Endodermal cell (in vitro differentiated cells): ENCODE data around the gene ZCCHC4. TPM values are rescaled to one million over a fixed set of nuclear protein-coding genes. Genes with fewer than 3 reads are reported as not detected.

Experiments
- DNase-seq: peaks from one replicate; pipeline ENCODE4 v3.0.0-alpha.2; 2017
- H3K27ac ChIP-seq: 2 replicates; pipeline ENCODE4 v1.5.1; 2013; ENCODE audit warnings: mild to moderate bottlenecking, low read depth, low read length, moderate library complexity
- H3K27me3 ChIP-seq: 2 replicates; pipeline ENCODE4 v1.6.1; 2013; ENCODE audit warnings: mild to moderate bottlenecking, low read length, moderate library complexity; ENCODE audit not compliant: insufficient read depth, control insufficient read depth, poor library complexity, severe bottlenecking
- H3K36me3 ChIP-seq: 2 replicates; pipeline ENCODE4 v1.7.0; 2013; ENCODE audit warnings: mild to moderate bottlenecking, low read length, moderate library complexity; ENCODE audit not compliant: control insufficient read depth, insufficient read depth
- H3K4me1 ChIP-seq: one replicate; pipeline ENCODE4 v1.7.0; 2013; ENCODE audit warnings: low read length; ENCODE audit not compliant: control insufficient read depth, insufficient read depth
- H3K4me3 ChIP-seq: 2 replicates; pipeline ENCODE4 v1.5.1; 2013; ENCODE audit warnings: mild to moderate bottlenecking, low read length, moderate library complexity
- H3K9ac ChIP-seq: 2 replicates; pipeline ENCODE4 v1.6.1; 2013; ENCODE audit warnings: mild to moderate bottlenecking, low read length, moderate library complexity; ENCODE audit not compliant: poor library complexity, severe bottlenecking; ENCODE audit errors: extremely low read depth
- H3K9me3 ChIP-seq: 2 replicates; pipeline ENCODE4 v1.6.1; 2013; ENCODE audit warnings: mild to moderate bottlenecking, low read length, moderate library complexity; ENCODE audit not compliant: control insufficient read depth
- H3K27ac Mint-ChIP-seq: 2 replicates; pipeline ENCODE4 v1.8.0; 2020; ENCODE audit warnings: mixed read lengths
- H3K27me3 Mint-ChIP-seq: 2 replicates; pipeline ENCODE4 v1.8.0; 2021; ENCODE audit warnings: mild to moderate bottlenecking, mixed read lengths; ENCODE audit not compliant: insufficient read depth
- H3K36me3 Mint-ChIP-seq: 2 replicates; pipeline ENCODE4 v1.8.0; 2020; ENCODE audit warnings: low read depth, mixed read lengths
- H3K4me1 Mint-ChIP-seq: 2 replicates; pipeline ENCODE4 v1.8.0; 2020; ENCODE audit warnings: mixed read lengths
- H3K4me3 Mint-ChIP-seq: 2 replicates; pipeline ENCODE4 v1.8.0; 2020; ENCODE audit warnings: mild to moderate bottlenecking, moderate library complexity, mixed read lengths
- H3K9me3 Mint-ChIP-seq: 2 replicates; pipeline ENCODE4 v1.8.0; 2020; ENCODE audit warnings: mild to moderate bottlenecking, mixed read lengths
- WGBS, 2 experiments: methylation state at CpG; one replicate each; pipeline versions ENCODE4 v1.1.5 to v1.1.7; 2013; ENCODE audit warnings: missing lambda C conversion rate in 2 of 2, mixed read lengths in 1 of 2; ENCODE audit not compliant: insufficient coverage in 1 of 2, insufficient read length in 1 of 2; 5-methylcytosine and 5-hydroxymethylcytosine counted together
- total RNA-seq, 2 donors: library from RNA; stranded (reverse); fragmentation: NEBNext Ultra II Directional in 1 of 2; extraction: Animal tissue kit (Norgen Biotek cat#: 25700) in 1 of 2; gene quantifications; 2 replicates in 1 of 2; 3 replicates in 1 of 2; pipeline ENCODE4 v1.2.1, GENCODE V29; 2021
- TF ChIP-seq, protein P1 (sequence below): fragments of 200-600 bp; sonication (generic); conservative IDR thresholded peaks from 2 replicates; pipeline ENCODE4 v1.5.0; 2021; ENCODE audit warnings: antibody characterized with exemption, mild to moderate bottlenecking

ZCCHC4 gene
- total RNA-seq, 2 donors from 2014 or later: 11.1 to 19.7 TPM

DNA sequence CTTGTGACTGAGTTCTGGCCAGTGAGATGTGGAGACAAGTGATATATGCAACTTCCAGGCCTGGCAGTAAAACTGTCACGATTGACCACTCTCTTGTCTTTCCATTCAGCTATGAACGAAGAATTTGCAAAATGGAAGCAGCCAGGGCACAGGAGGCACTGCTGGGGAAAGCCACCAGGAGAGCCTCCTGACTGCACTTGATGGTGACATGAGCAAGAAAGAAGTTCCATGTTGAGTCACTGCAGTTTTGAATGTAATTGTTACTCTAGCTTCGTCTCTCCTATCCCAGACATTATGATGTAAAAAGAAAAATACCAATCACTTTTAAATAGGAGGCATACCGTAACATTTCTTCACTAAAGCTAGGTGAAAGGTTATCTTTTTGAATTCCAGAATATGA lies 32.4 kb upstream of the ZCCHC4 start:
- Histone ChIP-seq H3K36me3 (peaks cover 7% of the 10 kb centered on the region), H3K4me3 (no peak overlapping the region), H3K4me1 (no peaks in the 10 kb centered on the region), H3K27me3 (no peaks in the 10 kb centered on the region), H3K27ac (no peak overlapping the region), H3K9ac (no peak overlapping the region), H3K9me3 (no peaks in the 10 kb centered on the region)
- TF ChIP-seq, protein P1, sequence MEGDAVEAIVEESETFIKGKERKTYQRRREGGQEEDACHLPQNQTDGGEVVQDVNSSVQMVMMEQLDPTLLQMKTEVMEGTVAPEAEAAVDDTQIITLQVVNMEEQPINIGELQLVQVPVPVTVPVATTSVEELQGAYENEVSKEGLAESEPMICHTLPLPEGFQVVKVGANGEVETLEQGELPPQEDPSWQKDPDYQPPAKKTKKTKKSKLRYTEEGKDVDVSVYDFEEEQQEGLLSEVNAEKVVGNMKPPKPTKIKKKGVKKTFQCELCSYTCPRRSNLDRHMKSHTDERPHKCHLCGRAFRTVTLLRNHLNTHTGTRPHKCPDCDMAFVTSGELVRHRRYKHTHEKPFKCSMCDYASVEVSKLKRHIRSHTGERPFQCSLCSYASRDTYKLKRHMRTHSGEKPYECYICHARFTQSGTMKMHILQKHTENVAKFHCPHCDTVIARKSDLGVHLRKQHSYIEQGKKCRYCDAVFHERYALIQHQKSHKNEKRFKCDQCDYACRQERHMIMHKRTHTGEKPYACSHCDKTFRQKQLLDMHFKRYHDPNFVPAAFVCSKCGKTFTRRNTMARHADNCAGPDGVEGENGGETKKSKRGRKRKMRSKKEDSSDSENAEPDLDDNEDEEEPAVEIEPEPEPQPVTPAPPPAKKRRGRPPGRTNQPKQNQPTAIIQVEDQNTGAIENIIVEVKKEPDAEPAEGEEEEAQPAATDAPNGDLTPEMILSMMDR: no peak
- peaks cover 17% of the 10 kb centered on the region for H3K36me3 Mint-ChIP-seq
- H3K27ac Mint-ChIP-seq: no peak overlapping the region
- DNase-seq: no peak
- 0 to 82% methylated on average over 1 to 4 of the region's 4 CpGs for WGBS, 2 experiments
- no peaks in the 10 kb centered on the region for H3K27me3 Mint-ChIP-seq
- H3K4me1 Mint-ChIP-seq: peaks cover 4% of the 10 kb centered on the region
- no peak overlapping the region for H3K4me3 Mint-ChIP-seq
- no peaks in the 10 kb centered on the region for H3K9me3 Mint-ChIP-seq

DNA sequence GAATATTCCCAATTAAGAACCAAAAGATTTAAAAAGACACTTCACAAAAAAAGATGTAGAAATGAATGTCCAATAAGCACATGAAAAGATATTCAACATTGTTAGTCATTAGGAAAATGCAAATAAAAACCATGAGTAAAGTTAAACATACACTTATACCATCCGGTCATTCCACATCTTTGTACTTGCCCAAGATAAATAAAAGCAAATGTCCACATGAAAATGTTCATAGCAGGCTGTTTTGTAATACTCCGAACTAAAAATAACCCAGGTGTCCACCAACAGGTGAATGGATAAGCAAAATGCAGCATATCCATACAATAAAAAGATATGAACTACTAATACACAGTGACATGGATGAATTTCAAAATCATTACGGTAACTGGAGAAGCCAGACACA lies 28.6 kb upstream of the ZCCHC4 start:
- Mint-ChIP-seq H3K4me3 (no peak overlapping the region), H3K27me3 (peaks cover 8% of the 10 kb centered on the region), H3K27ac (no peak overlapping the region), H3K36me3 (peaks cover 17% of the 10 kb centered on the region), H3K4me1 (no peaks in the 10 kb centered on the region), H3K9me3 (peaks cover 6% of the 10 kb centered on the region)
- DNase-seq: no peak
- Histone ChIP-seq H3K4me3 (no peak overlapping the region), H3K27me3 (no peaks in the 10 kb centered on the region), H3K4me1 (no peaks in the 10 kb centered on the region), H3K36me3 (peaks cover 7% of the 10 kb centered on the region), H3K9me3 (no peaks in the 10 kb centered on the region), H3K9ac (no peak overlapping the region), H3K27ac (no peak overlapping the region)
- WGBS, 2 experiments: 80 to 89% methylated on average over 1 to 3 of the region's 3 CpGs
- TF ChIP-seq, protein P1: no peak

DNA sequence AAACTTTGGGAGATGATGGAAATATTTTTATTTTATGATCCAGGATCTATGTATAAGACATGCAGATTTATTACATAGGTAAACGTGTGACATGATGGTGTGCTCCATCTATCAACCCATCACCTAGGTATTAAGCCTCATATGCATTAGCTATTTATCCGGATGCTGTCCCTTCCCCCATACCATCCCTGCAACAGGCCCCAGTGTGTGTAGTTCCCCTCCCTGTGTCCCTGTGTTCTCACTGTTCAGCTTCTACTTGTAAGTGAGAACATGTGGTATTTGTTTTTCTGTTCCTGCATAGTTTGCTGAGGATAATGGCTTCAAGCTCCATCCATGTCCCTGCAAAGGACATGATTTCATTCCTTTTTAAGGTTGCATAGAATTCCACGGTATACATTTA lies 28.1 kb upstream of the ZCCHC4 start:
- TF ChIP-seq, protein P1: no peak
- H3K9me3 ChIP-seq: no peaks in the 10 kb centered on the region
- H3K9ac ChIP-seq: no peak overlapping the region
- H3K27me3 ChIP-seq: no peaks in the 10 kb centered on the region
- Mint-ChIP-seq H3K27me3 (peaks cover 9% of the 10 kb centered on the region), H3K27ac (no peak overlapping the region), H3K4me1 (no peaks in the 10 kb centered on the region), H3K4me3 (no peak overlapping the region), H3K36me3 (peaks cover 17% of the 10 kb centered on the region), H3K9me3 (peaks cover 6% of the 10 kb centered on the region)
- H3K36me3 ChIP-seq: peaks cover 7% of the 10 kb centered on the region
- no peak for DNase-seq
- 99% methylated on average over 3 of the region's 3 CpGs; no CpG with 5 or more reads in 1 of the 2 experiments for WGBS, 2 experiments
- no peak overlapping the region for H3K4me3 ChIP-seq
- no peak overlapping the region for H3K27ac ChIP-seq
- H3K4me1 ChIP-seq: no peaks in the 10 kb centered on the region
